Measurements from ENCODE around the gene TMEM132A. TPM values are rescaled to one million over a fixed set of nuclear protein-coding genes. Genes with fewer than 3 reads are reported as not detected.
A peak's percentile ranks its signal among the peaks of the same experiment; 100 is the strongest.

TMEM132A gene
- total and polyA plus RNA-seq, 10 of the 15 experiments (the other 5 are each of a cell fraction or from before 2014, with no cell fraction given): 0.16 to 25.0 (median 4.3) TPM

- peak; percentile 80 for TF ChIP-seq PBX3 (IDR thresholded peaks at IDR 0.05; ENCODE audit: insufficient replicate concordance, low read depth, low read length)
- TF ChIP-seq BACH1 (IDR thresholded peaks at IDR 0.05; ENCODE audit: borderline replicate concordance): peak; percentile 53; the same call in 1 of the 2 replicates
- TF ChIP-seq SREBF2 (IDR thresholded peaks at IDR 0.05; ENCODE audit: low read length): no peak
- peak; percentile 97 for TF ChIP-seq MLLT1 (IDR thresholded peaks at IDR 0.05)
- TF ChIP-seq KDM1A (IDR thresholded peaks at IDR 0.05; ENCODE audit: borderline replicate concordance): no peak
- no peak for TF ChIP-seq PAX5 (IDR thresholded peaks at IDR 0.05; ENCODE audit: borderline replicate concordance, low read depth, low read length)
- TF ChIP-seq DPF2 (IDR thresholded peaks at IDR 0.05): peak; percentile 73; the same call in 1 of the 2 replicates
- no peak for TF ChIP-seq MTA3 (IDR thresholded peaks at IDR 0.05; ENCODE audit: borderline replicate concordance, low read length)
- 0 out of 2 replicates have a peak, but pooled peaks have one; percentile 19 for TF ChIP-seq TBL1XR1 (IDR thresholded peaks at IDR 0.05; ENCODE audit: low read depth, low read length)
- TF ChIP-seq CEBPZ (IDR thresholded peaks at IDR 0.05; ENCODE audit: low read depth, low read length): no peak
- peak; percentile 94 for TF ChIP-seq RAD51 (IDR thresholded peaks at IDR 0.05)
- TF ChIP-seq CHD4 (IDR thresholded peaks at IDR 0.05): peak; percentile 86
- no peak for TF ChIP-seq SIN3A (IDR thresholded peaks at IDR 0.05; ENCODE audit: low read depth, low read length)
- TF ChIP-seq HSF1 (IDR thresholded peaks at IDR 0.05; ENCODE audit: low read depth, low read length): no peak
These were observed 27.9 kb downstream of the TMEM132A start, which contains the start of gene SLC15A3 (continued) for GRCh38 chr11:60951904-60952741.
